Body of pancreas (tissue), 4 donors: Measurements from ENCODE around the gene WDPCP. TPM values are rescaled to one million over a fixed set of nuclear protein-coding genes. Genes with fewer than 3 reads are reported as not detected.
"Not testable (repeated sequence)": the region's sequence is repeated elsewhere in the genome, so short reads cannot be mapped to it uniquely, and the experiment has no call there.

Experiments used
- ATAC-seq: fragments of 150-250 bp; one replicate; pipeline ENCODE4 v1.9.1; 2016
- DNase-seq, 4 donors: peaks; one replicate each; pipeline ENCODE4 v3.0.0-alpha.2; 2019
- H3K27ac ChIP-seq, 4 donors: fragments of 200-600 bp; sonication (generic); 1 replicate in 3 of 4; 2 replicates in 1 of 4; pipeline versions ENCODE4 v1.5.1 to v1.6.1; 2016 to 2019; ENCODE audit warnings: mild to moderate bottlenecking in 1 of 4, mixed read lengths in 1 of 4, moderate library complexity in 1 of 4
- H3K27me3 ChIP-seq, 2 donors: fragments of 200-600 bp; sonication (generic); one replicate each; pipeline ENCODE4 v1.6.0; 2016; ENCODE audit warnings: mild to moderate bottlenecking in 1 of 2
- H3K36me3 ChIP-seq, 2 donors: fragments of 200-600 bp; sonication (generic); replicated peaks in 1 of 2; 2 replicates each; pipeline ENCODE4 v1.5.1; 2016; ENCODE audit warnings: low read depth in 2 of 2; ENCODE audit not compliant: insufficient read depth in 1 of 2
- H3K4me1 ChIP-seq: fragments of 200-600 bp; sonication (generic); one replicate; pipeline ENCODE4 v1.6.0; 2016
- H3K4me3 ChIP-seq, 2 donors: fragments of 200-600 bp; sonication (generic); 1 replicate in 1 of 2; 2 replicates in 1 of 2; pipeline ENCODE4 v1.5.1; 2016 to 2019
- H3K9me3 ChIP-seq, 3 donors: fragments of 200-600 bp; sonication (generic); 1 replicate in 2 of 3; 2 replicates in 1 of 3; pipeline ENCODE4 v1.5.1; 2016
- CTCF ChIP-seq, 7 experiments: fragments of 450-650 bp in 4 of 7; fragments of 200-600 bp in 3 of 7; sonication (generic) in 3 of 7; IDR thresholded peaks; one replicate each; pipeline ENCODE4 v1.5.1; 2016 to 2019; ENCODE audit warnings: antibody characterized with exemption in 7 of 7
- POLR2A ChIP-seq, 3 donors: fragments of 450-650 bp; IDR thresholded peaks; one replicate each; pipeline ENCODE4 v1.6.1; 2016; ENCODE audit warnings: antibody characterized with exemption in 3 of 3, mild to moderate bottlenecking in 2 of 3
- WGBS, 2 donors: methylation state at CpG; one replicate each; pipeline ENCODE4 v1.1.5; 2017; 5-methylcytosine and 5-hydroxymethylcytosine counted together
- intact Hi-C: fragments of 100-400 bp; cut with DNase I; formaldehyde crosslinking; loops from one replicate; pipeline ENCODE4 v1.15.1; 2023
- total RNA-seq, 2 donors: library from RNA; depleted of rRNA; stranded (reverse); fragments of >200 nt; gene quantifications; one replicate each; pipeline ENCODE4 v1.1.0, GENCODE V29; 2016

WDPCP gene
- total RNA-seq, 2 donors from 2014 or later: 6.9 to 8.3 TPM

- no peak for DNase-seq
- Histone ChIP-seq H3K27me3 (no peaks in the 10 kb centered on the region), H3K27ac (no peak overlapping the region), H3K4me1 (peaks cover 23% of the 10 kb centered on the region), H3K4me3 (no peak overlapping the region), H3K36me3 (no peaks in the 10 kb centered on the region), H3K9me3 (no peaks in the 10 kb centered on the region)
- TF ChIP-seq CTCF (IDR thresholded peaks at IDR 0.05) (no peak), POLR2A (IDR thresholded peaks at IDR 0.05) (no peak)
- no peak for ATAC-seq
- 93% methylated on average over 1 of the region's 1 CpG for WGBS, 2 donors
- intact Hi-C loops: no loop called here
Observed at GRCh38 chr2:63582873-63583272, 5.4 kb downstream of the WDPCP start.

DNA sequence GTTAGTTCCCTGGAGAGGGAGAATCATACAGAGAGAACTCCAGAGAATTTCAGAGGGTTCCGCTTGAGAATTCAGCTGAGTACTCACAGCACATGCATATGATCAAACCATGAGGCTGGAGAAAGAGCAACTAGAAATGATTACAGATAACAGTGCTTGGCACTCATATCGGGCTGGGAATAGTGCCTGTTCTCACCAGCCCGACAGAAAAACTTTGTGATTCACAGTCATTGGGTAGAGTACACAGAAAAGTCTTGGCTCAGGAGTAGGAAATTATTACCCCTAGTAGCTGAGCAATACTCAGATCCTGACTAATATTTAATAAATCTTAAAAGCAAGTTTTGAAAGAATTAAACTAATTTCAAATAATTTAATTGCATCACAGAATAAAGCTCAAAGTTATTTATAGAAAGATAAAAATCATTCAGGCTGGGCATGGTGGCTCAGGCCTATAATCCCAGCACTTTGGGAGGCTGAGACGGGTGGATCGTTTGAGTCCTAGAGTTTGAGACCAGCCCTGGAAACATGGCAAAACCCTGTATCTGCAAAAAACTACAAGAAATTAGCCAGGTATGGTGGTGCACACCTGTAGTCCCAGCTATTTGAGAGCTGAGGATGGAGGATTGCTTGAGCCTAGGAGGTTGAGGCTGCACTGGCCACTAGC lies 6.8 kb downstream of the WDPCP start:
- intact Hi-C loops: no loop called here
- Histone ChIP-seq H3K4me1 (peaks cover 14% of the 10 kb centered on the region), H3K36me3 (no peaks in the 10 kb centered on the region), H3K9me3 (no peaks in the 10 kb centered on the region), H3K27ac (peak overlapping the region; percentile 25 to 78 (median 61)), H3K4me3 (no peak overlapping the region), H3K27me3 (no peaks in the 10 kb centered on the region)
- DNase-seq (peak; percentile 63 to 83 (median 76)), ATAC-seq (peak; percentile 97)
- TF ChIP-seq CTCF (IDR thresholded peaks at IDR 0.05) (no peak), POLR2A (IDR thresholded peaks at IDR 0.05) (peak in 2 of 3 donors; percentile 40 to 44)
- 35 to 40% methylated on average over 5 of the region's 5 CpGs for WGBS, 2 donors

- Histone ChIP-seq H3K27ac (peak overlapping the region; percentile 25 to 78 (median 61)), H3K27me3 (no peaks in the 10 kb centered on the region), H3K9me3 (no peaks in the 10 kb centered on the region), H3K36me3 (no peaks in the 10 kb centered on the region), H3K4me3 (no peak overlapping the region), H3K4me1 (peaks cover 14% of the 10 kb centered on the region)
- TF ChIP-seq POLR2A (IDR thresholded peaks at IDR 0.05) (no peak), CTCF (IDR thresholded peaks at IDR 0.05) (no peak)
- 47 to 53% methylated on average over 4 of the region's 4 CpGs for WGBS, 2 donors
- DNase-seq (no peak), ATAC-seq (no peak)
- intact Hi-C loops: no loop called here
Observed at GRCh38 chr2:63580651-63581297, 7.5 kb downstream of the WDPCP start.

DNA sequence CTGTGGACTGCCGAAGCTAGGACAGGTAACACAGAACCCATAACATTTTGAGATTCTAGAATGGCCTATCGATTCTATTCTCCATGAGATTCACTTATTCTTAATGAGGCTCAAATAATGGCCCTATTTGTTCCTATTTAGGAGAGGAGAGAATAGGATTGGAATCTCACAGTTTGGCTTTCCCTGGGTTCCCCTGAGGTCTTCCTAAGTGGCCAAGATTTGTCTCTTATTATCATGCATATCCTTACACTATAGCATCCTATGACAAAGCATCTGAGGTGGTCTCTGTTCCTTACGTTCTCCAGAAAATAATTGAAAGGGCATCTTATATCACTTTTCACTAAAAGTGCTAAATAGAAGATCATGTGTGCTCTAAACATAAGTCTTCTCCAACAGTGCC lies 9.5 kb downstream of the WDPCP start:
- intact Hi-C loops: no loop called here
- 95 to 98% methylated on average over 3 of the region's 3 CpGs for WGBS, 2 donors
- Histone ChIP-seq H3K9me3 (no peaks in the 10 kb centered on the region), H3K4me1 (peaks cover 14% of the 10 kb centered on the region), H3K36me3 (no peaks in the 10 kb centered on the region), H3K4me3 (no peak overlapping the region), H3K27me3 (no peaks in the 10 kb centered on the region), H3K27ac (no peak overlapping the region)
- ATAC-seq (no peak), DNase-seq (no peak)
- no peak for TF ChIP-seq CTCF (IDR thresholded peaks at IDR 0.05)
- no peak for TF ChIP-seq POLR2A (IDR thresholded peaks at IDR 0.05)

GRCh38 chr2:63576546-63576945 lies 11.7 kb downstream of the WDPCP start:
- Histone ChIP-seq H3K4me3 (no peak overlapping the region), H3K36me3 (no peaks in the 10 kb centered on the region), H3K27me3 (no peaks in the 10 kb centered on the region), H3K4me1 (peaks cover 9% of the 10 kb centered on the region), H3K9me3 (no peaks in the 10 kb centered on the region), H3K27ac (no peak overlapping the region)
- no peak for ATAC-seq
- DNase-seq: no peak
- intact Hi-C loops: no loop called here
- no peak for TF ChIP-seq POLR2A (IDR thresholded peaks at IDR 0.05)
- TF ChIP-seq CTCF (IDR thresholded peaks at IDR 0.05): no peak

DNA sequence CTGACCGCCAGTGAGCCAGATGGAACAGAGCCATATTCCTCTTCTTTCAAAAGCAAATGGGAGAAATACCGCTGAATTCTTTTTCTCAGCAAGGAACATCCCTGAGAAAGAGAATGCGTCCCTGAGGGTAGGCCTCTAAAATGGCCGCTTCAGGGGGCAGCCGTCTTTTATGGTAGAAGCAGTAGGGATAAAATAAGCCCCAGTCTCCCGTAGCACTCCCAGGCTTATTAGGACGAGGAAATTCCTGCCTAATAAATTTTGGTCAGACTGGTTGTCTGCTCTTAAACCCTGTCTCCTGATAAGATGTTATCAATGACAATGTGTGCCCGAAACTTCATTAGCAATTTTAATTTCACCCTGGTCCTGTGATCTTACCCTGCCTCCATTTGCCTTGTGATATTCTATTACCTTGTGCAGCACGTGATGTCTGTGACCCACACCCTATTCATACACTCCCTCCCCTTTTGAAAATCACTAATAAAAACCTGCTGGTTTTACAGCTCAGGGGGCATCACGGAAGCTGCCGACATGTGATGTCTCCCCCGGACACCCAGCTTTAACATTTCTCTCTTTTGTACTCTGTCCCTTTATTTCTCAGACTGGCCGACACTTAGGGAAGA lies 14.4 kb downstream of the WDPCP start:
- not testable (repeated sequence) for ATAC-seq

DNA sequence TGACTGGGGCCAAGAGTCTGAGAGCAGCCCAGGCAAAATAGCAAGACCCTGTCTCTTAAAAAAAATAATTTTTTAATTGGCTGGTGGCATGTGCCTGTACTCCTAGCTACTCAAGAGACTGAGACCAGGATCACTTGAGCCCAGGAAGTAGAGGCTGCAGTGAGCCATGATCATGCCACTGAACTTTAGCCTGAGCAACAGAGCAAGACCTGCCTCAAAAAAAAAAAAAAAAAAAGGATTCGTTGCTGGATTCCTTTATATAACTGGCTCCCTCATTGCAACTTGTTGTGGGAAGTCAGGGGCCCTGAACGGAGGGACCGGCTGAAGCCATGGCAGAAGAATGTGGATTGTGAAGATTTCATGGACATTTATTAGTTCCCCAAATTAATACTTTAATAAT lies 15.3 kb downstream of the WDPCP start:
- ATAC-seq, H3K36me3 ChIP-seq, DNase-seq, H3K27me3 ChIP-seq, intact Hi-C loops, H3K27ac ChIP-seq, H3K4me1 ChIP-seq, H3K4me3 ChIP-seq, H3K9me3 ChIP-seq: not testable (repeated sequence)
- 91 to 95% methylated on average over 3 of the region's 3 CpGs for WGBS, 2 donors

More for the DNA sequence above, 14.4 kb downstream of the WDPCP start:
- H3K27me3 ChIP-seq, H3K9me3 ChIP-seq, H3K27ac ChIP-seq, H3K4me3 ChIP-seq, intact Hi-C loops, H3K36me3 ChIP-seq, DNase-seq, H3K4me1 ChIP-seq: not testable (repeated sequence)
- 96 to 97% methylated on average over 13 of the region's 13 CpGs for WGBS, 2 donors
